Umbilical cord (tissue), 2 donors: ENCODE results near the gene CELF1. TPM values are rescaled to one million over a fixed set of nuclear protein-coding genes. Genes with fewer than 3 reads are reported as not detected.

Experiments used
- DNase-seq: peaks from one replicate; pipeline ENCODE4 v3.0.0-alpha.2; 2015; ENCODE audit warnings: low spot score
- total RNA-seq: library from RNA; depleted of rRNA; stranded (reverse); fragments of >200 nt; gene quantifications from one replicate; pipeline ENCODE4 v1.2.3, GENCODE V29; 2014; ENCODE audit warnings: low replicate concordance; ENCODE audit not compliant: insufficient read depth

CELF1 gene
- total RNA-seq, 1 donor from 2014 or later = 120 TPM

DNA sequence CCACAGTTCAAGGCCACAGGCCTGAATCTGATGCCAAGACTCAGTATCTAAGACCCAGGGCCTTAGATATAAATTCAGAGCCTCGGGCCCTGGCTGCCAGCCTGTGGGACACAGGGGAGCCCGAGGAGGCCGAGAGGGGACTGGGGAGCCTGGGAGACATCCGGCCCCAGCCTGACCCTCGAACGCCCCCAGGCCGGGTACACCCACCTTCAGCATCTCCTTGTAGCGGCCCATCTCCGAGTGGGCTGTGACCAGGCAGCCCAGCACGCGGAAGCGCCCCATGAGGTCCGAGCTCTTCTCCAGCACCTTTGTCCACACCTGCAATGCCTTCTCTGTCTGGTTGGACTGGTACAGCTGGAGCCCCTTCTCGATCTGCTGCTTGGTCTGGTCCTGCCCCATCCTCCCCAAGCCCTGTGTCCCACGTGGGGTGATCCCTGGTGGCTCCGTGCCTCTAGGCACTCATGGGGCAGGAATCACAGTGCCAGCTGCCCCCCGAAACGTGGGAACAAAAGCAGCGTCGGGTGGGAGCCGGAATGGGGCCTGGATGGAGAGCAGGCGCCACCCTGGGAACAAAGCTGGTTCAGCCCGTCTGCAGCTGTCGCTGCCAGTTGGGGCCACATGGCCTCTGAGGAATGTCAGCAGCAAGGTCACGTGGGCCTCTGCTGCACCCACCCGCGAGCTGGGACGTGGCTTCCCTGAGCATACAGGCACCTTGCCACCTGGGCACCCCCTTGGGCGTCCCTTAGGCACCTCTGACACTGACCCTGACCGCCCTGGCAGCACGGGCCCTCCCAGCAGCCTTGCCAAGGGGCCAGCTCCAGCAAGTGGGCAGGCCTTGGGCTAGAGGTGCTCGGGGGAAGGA is 104.1 kb downstream of the CELF1 start, which contains the start of gene RAPSN:
TSS of gene RAPSN (minus strand) at position 571 of the 862 bp plus-strand sequence. CDS start at position 399, 172 bp downstream.
- no peak for DNase-seq

- no peak for DNase-seq
These were observed 105.0 kb downstream of the CELF1 start for GRCh38 chr11:47447906-47448305.

GRCh38 chr11:47446833-47447232 is 106.1 kb downstream of the CELF1 start:
- no peak for DNase-seq

GRCh38 chr11:47445840-47446239 is 107.1 kb downstream of the CELF1 start:
- no peak for DNase-seq

GRCh38 chr11:47443817-47444216 is 109.1 kb downstream of the CELF1 start:
- DNase-seq = no peak

- no peak for DNase-seq
These were observed 109.8 kb downstream of the CELF1 start for GRCh38 chr11:47443028-47443700.

DNA sequence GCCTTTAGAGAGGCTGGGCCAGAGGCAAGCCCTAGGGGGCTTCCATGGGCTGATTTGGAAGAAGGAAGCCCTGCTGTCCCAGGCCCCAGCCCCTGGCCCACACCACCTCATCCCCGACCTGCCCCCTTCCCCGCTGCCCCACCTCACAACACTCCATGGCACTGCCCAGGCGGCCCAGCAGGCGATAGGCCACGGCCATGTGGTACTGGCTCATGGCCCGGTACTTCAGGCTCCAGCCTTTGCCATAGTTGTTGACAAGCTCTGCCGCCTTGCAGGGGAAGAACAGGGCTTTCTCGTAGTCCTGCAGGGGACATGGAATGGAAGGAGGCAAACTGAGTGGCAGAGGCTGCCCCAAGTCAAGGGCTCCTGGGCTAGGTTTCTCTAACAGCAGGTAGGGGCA is 110.4 kb downstream of the CELF1 start:
- no peak for DNase-seq

DNA sequence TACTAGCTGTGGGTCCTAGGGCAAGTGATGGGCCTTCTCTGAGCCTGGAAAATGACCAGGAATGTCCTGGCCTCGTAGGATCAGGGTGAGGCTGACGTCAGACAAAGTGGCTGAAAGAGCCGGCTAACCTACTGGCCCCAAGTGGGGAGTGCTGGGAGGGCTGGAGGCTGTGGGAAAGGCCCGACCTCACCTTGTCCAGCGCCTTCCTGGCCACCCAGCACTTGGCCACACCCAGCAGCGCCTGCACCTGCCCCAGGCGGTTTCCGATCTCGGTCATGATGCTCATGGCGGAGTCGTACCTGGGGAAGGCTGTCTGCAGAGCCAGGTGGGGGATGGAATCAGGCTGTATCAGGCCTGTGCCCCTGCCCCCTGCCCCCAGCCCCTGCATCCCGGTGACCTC is 111.5 kb downstream of the CELF1 start:
- DNase-seq = no peak

GRCh38 chr11:47440054-47440476 is 112.9 kb downstream of the CELF1 start:
- no peak for DNase-seq

DNA sequence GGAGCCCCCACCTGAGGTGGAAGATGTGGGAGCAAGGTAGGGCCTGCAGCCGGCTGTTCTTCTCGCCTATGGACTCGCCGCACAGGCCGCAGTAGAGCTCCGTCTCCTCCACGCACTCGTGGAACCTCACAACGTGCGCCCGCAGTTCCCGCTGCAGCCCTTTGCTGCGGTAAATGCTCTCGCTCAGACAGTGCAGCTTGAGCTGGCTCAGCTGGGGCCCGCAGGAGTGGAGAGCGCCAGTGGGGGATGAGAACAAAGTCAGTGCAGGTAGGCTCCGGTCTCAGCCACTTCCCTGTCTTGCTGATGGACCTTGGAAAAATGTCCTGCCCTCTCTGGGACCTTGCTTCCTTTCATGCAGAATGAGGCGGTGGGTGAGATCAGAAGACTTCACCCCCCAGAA is 114.2 kb downstream of the CELF1 start:
- no peak for DNase-seq

- no peak for DNase-seq
These were observed 115.0 kb downstream of the CELF1 start for GRCh38 chr11:47437746-47438418.

DNA sequence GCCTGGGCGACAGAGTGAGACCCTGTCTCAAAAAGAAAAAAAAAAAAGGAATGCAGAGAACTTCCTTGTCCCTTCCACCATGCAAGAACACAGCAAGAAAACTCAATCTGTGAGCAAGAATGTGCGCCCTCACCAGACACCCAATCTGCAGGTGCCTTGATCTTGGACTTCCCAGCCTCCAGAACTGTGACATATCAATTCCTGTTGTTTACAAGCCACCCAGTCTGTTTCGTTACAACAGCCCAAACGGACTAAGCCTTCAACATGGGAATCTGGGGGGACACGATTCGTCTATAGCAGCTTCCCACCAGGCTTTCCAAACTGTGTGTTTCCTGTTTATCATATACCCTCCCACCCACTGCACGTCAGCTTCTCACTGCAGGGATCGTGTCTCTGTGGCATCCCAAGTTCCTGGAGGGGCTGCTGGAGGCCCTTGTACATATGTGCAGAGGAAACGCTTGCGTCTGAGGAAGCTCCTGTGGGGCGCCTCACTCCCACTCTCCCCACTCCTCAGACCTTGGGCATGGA is 115.7 kb downstream of the CELF1 start:
- no peak for DNase-seq

- DNase-seq = no peak
These were observed 116.2 kb downstream of the CELF1 start for GRCh38 chr11:47436726-47437125.

DNA sequence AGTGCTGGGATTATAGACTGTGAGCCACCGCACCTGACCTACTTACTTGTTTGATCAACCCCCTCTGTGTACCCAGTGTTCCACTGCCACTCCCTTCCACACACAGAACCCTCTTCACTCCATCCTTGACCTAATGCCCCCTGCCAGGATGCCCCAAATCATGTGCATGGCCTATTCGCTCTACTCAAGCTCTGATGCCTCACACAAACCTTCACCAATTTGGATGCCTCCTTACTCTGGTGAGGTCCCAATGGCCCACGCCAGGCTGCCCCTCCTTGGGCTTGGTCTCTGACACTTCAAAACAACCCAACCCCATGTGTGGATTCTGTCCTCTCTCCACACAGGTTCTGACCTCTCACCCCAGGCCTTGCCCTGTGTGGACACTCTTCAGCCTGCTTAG is 117.2 kb downstream of the CELF1 start:
- DNase-seq = no peak

DNA sequence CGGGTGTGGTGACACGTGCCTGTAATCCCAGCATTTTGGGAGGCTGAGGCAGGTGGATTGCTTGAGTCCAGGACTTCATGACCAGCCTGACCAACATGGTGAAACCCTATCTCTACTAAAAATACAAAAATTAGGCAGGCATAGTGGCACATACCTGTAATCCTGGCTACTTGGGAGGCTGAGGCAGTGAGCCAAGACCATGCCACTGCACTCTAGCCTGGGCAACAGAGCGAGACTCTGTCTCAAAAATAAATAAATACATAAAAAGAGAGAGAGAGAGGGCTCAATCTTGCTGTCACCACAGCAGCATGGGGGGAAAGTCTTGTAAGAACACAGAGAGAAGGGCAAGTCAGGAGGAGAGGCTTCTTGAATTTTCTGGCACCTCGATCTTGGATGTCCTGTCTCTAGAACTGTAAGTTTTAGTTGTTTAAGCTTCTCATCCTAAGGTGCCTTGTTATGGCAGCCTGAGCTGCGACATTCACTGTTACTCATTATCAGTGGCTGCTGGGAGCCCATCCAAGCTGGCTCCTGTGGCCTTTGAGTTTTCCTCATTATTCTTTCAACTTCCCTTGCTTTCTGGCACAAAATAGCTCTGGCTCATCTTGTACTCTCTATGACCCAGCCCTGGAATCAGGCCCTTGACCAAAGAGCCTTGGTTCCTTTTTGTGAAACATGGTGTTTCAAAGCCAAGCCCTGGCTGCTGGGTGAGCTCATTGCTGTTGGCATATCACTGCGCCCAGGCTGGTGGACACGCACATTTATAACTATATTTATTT is 118.7 kb downstream of the CELF1 start:
- DNase-seq = no peak

DNA sequence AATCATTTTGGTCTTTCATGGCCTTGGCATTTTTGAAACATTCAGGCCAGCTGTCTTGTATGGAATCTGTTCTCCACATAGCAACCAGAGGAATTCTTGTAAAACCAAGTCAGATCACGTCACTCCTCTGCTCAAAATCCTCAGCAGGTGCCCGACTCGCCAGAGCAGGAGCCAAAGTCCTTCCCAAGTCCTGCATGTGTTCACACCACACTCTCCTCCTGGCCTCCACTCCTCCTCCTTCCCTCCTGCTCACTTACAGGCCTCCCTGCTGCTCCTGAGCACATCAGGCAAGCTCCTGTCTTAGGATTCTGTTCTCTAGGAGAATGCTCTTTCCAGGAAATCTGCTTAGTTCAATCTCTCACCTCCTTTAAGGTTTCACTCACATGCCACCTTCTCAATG is 119.8 kb downstream of the CELF1 start:
- no peak for DNase-seq

GRCh38 chr11:47431356-47432083 is 121.4 kb downstream of the CELF1 start:
- no peak for DNase-seq

DNA sequence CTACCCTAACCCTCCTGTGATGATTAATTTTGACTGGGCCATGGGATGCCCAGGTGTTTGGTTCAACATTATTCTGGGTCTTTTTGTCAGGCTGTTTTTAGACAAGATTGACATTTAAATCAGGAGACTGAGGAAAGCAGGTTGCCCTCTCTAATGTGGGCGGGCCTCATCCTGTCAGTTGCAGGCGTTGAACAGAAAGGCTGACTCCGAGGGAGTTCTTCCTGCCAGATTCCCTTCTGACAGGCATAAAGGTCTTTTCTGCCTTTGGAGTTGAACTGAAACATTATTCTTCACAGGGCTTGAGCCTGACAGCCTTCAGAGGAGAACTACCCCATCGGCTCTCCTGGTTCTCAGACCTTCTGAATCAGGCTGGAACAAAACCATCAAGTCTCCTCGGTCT is 122.4 kb downstream of the CELF1 start:
- DNase-seq = no peak

- DNase-seq = peak; percentile 99
These were observed 126.6 kb downstream of the CELF1 start, which contains the start of gene PSMC3 for GRCh38 chr11:47426062-47426956. Gene PSMC3 (minus strand): TSS chr11:47426439. CDS start chr11:47426279, 160 bp downstream.
